Vagina (tissue), 2 donors: ENCODE data around the gene REX1BD.

Source experiments
- POLR2A ChIP-seq, 2 donors: fragments of 450-650 bp; IDR thresholded peaks; one replicate each; pipeline ENCODE4 v1.6.1; 2017; ENCODE audit warnings: antibody characterized with exemption in 2 of 2, mild to moderate bottlenecking in 2 of 2, moderate library complexity in 2 of 2
- POLR2AphosphoS5 ChIP-seq, 2 donors: sonication (generic); formaldehyde crosslinking; IDR thresholded peaks; one replicate each; pipeline ENCODE4 v1.9.0; 2017; ENCODE audit warnings: antibody characterized with exemption in 2 of 2, mild to moderate bottlenecking in 2 of 2, low read depth in 1 of 2; ENCODE audit not compliant: insufficient read depth in 1 of 2
- TF ChIP-seq, protein P1 (sequence below), 3 experiments: fragments of 450-650 bp in 2 of 3; fragments of 200-600 bp in 1 of 3; sonication (generic) in 1 of 3; IDR thresholded peaks; one replicate each; pipeline ENCODE4 v1.5.1; 2017 to 2019; ENCODE audit warnings: antibody characterized with exemption in 3 of 3, mild to moderate bottlenecking in 2 of 3, moderate library complexity in 2 of 3

DNA sequence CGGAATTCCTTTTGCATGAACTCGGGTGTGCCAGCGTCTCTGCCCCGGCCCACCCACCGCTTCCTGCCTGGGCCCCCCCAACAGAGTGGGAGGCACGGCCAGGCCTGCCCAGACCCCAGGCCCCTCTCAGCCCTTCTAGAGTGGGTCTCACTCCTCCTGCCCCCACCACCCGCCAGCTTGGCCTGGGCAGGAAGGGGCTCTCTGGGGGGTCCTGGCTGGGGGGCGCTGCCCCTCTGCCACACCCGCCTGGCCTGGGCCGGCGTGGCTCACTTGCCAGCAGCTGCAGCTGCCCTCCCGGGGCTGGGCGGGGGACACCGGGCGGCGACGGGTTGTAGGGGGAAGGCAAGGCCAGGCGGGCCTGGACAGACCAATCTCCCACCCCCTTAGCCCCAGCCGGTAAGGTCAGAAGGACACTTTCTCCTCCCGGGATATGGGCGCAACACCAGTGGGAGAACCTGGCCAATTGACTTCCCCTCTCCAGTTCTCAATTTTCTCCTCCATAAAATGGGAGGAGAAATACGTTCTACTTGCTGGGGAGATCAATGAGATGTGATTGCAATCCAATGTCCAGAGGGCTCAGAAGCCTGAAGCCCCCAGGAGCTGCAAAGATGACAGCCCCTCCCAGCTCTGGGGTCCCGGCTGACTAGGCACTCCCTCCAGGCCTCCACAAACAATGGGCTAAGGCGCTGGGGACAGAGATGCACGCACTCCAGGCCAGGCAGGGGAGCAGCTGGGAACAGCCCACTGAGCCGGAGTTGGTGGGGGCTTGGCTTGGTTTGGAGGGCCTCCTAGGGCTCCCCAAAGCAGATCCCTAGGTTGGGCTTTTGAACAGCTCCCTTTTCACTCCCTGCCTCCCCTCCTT, 15.6 kb downstream of the REX1BD start:
- TF ChIP-seq POLR2A (IDR thresholded peaks at IDR 0.05) = no peak
- no peak for TF ChIP-seq POLR2AphosphoS5 (IDR thresholded peaks at IDR 0.05; ENCODE audit: insufficient read depth in 1 of 2, low read depth in 1 of 2)
- TF ChIP-seq, protein P1, sequence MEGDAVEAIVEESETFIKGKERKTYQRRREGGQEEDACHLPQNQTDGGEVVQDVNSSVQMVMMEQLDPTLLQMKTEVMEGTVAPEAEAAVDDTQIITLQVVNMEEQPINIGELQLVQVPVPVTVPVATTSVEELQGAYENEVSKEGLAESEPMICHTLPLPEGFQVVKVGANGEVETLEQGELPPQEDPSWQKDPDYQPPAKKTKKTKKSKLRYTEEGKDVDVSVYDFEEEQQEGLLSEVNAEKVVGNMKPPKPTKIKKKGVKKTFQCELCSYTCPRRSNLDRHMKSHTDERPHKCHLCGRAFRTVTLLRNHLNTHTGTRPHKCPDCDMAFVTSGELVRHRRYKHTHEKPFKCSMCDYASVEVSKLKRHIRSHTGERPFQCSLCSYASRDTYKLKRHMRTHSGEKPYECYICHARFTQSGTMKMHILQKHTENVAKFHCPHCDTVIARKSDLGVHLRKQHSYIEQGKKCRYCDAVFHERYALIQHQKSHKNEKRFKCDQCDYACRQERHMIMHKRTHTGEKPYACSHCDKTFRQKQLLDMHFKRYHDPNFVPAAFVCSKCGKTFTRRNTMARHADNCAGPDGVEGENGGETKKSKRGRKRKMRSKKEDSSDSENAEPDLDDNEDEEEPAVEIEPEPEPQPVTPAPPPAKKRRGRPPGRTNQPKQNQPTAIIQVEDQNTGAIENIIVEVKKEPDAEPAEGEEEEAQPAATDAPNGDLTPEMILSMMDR (IDR thresholded peaks at IDR 0.05) = no peak
